GM21825 (cell line): ENCODE measurements around the gene SLC39A3.

Experiments
- ATAC-seq: cut with Tn5 transposase; IDR thresholded peaks from one replicate; pipeline ENCODE4 v1.9.1; 2021; ENCODE audit warnings: mild to moderate bottlenecking, moderate library complexity; ENCODE audit not compliant: unreplicated experiment

Gene SLC39A3, protein sequence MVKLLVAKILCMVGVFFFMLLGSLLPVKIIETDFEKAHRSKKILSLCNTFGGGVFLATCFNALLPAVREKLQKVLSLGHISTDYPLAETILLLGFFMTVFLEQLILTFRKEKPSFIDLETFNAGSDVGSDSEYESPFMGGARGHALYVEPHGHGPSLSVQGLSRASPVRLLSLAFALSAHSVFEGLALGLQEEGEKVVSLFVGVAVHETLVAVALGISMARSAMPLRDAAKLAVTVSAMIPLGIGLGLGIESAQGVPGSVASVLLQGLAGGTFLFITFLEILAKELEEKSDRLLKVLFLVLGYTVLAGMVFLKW

GRCh38 chr19:2739602-2740313, at the start of gene SLC39A3:
TSS of gene SLC39A3 (minus strand) at chr19:2740017. CDS start at chr19:2737257, 2,760 bp downstream.
- ATAC-seq = peak; percentile 91

DNA sequence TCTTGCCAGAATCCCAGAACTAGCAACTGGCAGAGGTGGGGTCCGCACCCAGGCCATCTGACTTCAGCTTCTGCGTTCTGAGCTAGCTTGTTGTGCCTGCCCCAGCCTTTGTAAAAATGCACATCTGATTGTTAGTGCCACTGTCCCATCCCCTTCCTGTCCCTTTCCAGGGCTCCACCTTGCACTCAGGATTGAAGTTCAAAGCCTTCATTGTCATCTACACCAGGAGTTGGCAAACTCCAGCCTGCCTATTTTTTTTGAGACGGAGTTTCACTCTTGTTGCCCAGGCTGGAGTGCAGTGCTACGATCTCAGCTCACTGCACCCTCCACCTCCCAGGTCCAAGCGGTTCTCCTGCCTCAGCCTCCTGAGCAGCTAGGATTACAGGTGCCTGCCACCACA, 48.4 kb upstream of the SLC39A3 start:
- no peak for ATAC-seq

DNA sequence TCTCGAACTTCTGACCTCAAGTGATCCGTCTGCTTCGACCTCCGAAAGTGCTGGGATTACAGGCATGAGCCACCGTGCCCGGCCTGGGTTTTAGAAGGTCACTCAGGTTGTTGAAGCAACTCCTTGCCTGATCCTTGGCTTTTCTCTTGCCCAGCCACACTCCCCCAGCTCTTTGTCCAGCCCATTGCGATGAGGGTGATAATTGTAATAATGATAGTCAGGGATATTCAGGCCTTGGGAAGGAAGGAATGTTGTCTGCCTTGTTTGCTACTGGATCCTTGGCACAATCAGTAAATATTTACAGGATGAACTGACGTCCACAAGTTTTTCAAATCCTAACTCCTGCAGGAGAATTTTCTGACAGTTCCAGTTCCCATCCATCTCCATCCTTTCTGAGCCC, 47.3 kb upstream of the SLC39A3 start:
- ATAC-seq = no peak

GRCh38 chr19:2785244-2785997, 45.6 kb upstream of the SLC39A3 start, which contains the start of gene THOP1:
TSS of gene THOP1 (plus strand) at chr19:2785503. CDS start at chr19:2785663, 160 bp downstream.
- ATAC-seq = peak; percentile 58

DNA sequence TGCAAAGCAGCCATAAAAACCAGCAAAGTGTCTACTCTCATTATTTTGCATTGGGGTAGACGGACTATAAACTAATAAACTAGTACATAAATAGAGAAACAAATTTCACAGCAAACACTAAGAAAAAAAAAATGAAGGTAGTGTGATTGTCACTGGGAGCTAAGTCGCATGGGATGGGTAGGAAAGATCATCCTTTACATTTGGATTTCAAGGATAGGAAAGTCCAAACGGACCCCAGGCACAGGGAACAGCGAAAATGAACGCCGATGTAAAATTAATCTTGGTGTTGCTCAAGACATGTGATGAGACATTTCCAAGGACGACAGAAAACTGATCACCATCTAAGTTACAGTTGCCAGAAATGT, 43.9 kb upstream of the SLC39A3 start:
- no peak for ATAC-seq

DNA sequence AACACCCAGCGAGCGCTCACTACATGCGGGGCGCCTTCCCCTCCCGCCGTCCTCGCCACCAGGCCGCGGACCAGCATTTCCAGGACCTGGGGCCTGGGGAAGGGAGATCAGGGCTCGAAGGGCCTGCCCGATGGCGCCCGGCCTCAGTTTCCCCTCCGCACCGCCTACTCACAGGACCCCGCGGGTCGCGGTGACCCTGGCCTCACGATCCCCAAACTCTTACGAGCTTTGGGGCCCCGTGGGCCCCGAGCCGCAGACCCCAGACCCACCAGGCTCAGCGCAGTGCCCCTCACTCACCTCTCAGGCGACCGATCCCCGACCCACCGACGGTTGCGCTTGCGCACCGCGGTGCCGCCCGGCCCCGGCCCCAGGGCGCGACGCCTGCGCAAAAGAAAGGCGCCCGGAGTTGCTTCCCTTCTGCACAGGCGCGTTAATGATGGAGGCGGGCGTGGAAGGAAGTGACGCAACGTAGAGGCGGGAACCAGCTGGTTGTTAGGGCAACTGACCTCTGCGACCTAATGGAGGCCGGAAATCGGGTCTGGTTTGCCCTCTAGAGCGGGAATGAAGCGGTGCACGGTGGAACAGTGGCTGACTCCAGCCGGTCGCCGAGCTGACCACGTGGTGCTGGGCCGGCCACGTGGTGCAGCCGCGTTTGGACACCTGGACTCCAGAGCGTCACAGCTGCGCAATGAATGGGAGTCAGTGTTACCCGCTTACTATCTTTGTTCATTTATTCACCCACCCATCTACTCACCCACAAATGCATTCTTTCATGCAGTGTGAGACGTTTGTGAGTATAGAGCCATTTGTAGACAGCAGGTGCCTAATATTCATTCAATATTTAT, 43.3 kb upstream of the SLC39A3 start, which contains the start of gene SGTA:
SGTA (minus strand) TSS at position 338 of the 845 bp plus-strand sequence. CDS start 14,205 bp downstream, outside the sequence.
- peak; percentile 74 for ATAC-seq

- ATAC-seq = no peak
Observed at GRCh38 chr19:2782329-2782935, 42.6 kb upstream of the SLC39A3 start.

DNA sequence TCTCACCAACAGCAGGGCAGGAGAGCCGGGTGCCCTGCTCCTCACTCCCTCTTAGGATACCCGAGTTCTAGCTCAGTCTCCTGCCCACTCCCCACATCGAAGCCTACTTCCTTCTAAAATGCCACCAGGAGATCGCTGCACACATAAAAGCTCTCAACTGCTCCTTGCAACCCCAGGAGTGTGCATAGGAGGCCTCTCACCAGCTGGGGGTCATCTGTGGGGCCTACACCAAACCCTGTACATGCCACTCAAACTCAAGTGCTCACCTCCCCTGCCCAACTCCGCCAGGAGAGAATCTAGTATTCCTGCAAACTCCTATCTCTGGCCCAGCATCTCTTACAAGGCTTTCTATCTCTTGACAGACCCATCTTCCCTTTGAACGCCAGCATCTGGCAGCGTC, 40.5 kb upstream of the SLC39A3 start:
- no peak for ATAC-seq

DNA sequence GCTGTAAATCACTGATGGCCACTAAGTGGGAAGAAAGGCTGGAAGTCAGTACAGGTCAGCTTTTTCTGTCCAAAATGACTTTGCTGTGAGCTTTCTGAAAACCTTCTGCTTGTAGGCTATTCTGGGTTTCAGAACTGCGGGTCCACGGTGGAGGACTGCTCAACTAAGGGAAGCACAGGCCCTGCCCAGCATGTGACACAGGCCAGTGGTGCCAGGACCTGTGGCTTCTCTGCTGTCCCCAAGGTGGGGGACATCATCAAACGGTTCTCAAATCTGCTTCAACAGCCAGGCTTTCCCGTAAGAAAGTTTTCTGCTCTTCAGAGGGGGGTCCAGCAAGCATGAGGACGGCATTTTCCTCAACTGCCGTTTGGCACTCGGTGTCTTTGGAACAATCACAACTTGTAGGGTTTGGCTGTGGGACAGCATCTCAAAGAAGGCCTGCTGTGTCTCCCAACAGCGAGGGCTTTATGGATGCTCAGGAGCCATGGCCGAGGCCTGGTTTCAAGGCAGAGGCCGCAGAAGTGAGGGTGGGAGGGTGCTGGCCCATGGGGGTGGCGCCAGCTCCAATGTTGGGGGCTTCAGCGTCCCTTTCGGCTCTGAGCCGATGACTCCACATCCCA, 39.4 kb upstream of the SLC39A3 start:
- no peak for ATAC-seq

DNA sequence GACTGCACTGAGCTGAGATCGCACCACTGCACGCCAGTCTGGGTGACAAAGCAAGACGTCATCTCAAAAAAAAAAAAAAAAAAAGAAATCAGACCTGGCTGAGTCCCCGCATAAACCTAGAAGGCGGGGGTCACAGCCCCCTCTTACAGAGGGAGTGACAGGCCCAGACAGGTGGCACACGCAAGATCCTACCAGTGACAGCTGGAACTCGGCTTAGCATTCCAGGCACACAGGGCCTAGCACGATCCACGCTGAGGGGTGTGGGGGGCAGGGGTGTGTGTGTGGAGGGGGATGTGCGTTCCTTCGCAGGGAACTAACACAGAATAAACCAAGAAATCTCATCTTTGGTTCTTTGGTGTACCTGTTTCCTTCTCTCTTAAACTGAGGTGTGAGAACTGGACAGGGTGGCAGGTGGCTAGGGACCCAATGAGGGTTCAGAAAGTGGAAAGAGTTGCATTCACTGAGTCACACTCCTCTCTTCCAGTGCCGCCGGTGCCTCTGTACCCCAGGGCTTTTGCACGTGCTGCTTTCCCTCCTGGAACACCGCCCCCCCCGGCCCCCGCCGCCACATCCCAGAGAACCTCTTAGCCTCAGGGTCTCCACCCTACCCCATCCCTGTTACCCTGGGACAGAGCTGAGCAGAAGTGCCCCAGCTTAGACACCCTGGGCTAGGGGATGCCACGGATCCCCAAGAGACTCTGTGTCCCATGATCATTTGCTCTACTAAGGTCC, 38.3 kb upstream of the SLC39A3 start:
- no peak for ATAC-seq

GRCh38 chr19:2775556-2776430, 36.0 kb upstream of the SLC39A3 start:
- ATAC-seq = no peak

DNA sequence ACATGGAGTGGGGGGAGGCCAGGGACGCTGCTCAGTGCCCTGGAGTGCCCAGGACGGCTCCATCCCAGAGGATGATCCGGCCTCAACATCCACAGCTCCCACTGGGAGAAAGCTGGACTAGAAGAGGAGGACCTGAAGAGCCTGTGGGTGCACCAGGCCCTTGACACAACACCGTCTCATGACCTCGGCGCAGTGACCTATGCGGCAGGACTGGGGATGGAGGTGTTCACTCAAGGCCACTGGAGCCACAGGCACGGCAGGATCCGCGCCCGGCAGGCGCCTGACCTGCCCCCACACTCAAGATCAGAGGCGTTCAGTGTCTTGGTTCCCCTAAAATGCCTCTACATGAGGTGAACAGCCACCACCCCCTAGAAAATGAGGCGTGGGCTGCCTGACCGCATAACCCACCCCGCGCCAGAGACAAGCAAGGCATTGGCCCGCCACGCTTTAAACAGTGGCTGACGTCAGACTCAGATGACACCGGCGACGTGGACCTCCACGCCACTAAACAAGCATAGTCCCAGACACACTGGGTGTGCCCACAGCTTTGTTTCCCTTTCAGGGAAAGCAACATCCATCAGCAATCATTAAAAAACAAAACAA, 35.2 kb upstream of the SLC39A3 start:
- no peak for ATAC-seq

DNA sequence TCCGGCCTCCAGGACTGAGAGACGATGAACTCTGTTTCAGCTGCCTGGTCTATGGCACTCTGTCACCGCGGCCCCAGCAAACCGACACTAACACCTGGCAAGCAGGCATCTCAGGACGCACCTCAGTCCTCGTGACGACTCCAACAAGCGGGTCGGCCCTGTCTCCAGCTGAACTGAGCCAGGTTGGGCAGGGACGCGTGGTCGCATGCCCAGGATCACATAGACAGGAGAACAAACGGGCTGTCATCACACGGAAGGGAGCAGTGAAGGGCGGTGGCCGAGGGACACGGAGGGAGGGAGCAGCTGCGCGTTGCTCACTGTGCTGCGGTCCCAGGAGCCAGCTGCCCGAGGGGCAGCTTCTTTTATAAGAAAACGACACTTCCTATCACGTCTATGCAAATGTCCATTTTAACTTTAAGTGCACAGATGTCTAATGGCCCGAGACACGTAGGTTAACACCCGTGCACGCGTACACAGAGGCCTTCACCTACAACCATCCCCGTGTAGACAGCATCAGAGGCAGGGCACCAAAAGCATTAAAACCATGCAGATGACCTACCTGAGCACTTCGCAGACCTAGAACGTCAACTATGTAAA, 34.4 kb upstream of the SLC39A3 start:
- no peak for ATAC-seq

DNA sequence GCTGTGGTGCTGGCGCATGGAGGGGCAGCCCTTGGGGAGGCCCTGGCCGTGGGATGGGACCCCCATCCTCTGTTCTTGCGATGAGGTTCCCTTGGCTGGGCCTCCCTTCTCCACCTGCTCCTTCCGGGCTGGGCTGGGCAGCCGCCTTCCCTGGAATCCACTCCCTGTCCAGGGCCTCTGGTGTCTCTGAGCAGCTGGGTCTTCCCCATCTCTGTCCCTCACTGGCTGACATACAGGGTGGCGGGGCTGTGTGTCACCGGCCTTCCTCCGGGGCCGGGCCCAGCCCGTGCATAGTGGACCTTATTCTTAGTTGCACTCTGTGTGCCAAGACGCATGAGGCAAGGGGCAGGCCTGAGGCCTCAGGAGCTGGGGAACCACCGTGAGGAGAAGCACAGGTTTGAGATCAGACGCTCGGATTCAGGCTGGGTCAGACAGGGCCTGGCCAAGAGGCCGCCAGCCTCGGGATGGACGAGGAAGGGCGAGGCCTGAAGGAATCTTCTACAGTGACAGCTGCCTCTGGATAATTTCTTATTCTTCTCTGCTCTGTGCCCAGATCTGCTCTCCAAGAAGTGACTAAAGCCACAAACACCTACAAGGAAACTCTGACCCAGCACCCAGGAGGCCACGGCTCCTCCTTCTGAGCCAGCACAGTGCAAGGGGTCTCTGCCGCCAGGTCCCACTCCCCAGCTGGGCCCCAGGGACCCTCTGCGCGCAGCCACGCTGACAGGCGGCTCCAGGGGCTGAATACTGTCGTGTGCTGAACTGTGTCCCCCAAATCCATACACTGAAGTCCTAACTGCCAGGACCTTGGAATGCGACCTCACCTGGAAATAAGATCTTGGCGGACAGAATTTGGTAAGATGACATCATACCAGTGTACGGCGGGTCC, 32.2 kb upstream of the SLC39A3 start:
- ATAC-seq = no peak

DNA sequence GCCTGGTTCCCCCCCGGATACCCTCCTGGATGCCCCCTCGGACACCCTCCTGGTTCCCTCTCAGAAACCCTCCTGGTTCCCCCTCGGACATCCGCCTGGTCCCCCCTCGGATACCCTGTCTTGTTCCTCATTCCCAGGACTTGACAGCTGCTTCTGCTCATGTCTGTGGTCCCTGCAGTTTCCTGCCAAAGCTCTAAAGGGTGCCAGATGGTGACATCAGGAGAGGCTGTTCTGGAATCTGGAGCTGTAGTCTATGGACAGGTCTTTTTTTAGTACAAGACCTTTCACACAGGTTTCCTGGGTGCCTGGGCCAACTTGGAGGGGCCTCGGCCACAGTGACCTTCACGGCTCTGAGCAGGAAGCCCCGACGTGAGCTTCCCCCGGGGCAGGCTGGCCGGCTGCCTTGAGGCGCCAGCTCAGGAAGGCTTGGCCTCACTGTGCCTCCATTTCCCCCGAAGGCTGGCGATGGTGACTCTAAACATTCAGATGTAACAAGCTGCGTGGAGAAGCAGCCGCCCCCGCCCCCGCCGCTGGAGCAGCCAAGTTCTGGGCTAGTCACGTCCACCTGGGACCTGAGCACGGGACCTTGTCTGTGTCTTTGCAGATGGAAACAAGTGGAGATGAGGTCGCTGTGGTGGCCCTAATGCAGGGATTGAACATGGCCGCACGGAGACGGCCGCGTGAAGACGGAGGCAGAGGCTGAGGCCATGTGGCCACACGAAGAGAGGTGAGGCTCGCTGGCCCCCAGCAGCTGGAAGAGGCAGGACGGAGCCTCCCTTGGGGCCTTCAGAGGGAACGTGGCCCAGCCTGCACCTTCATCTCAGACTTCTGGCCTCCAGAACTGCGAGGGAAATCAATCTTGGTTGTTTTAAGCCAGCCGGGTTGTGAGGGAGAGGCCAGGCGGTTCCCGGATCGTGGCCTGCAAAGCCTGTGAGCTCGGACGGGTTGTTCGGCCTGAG, 30.5 kb upstream of the SLC39A3 start:
- no peak for ATAC-seq
